HG03196 (cell line): ENCODE measurements around the gene TMEM132D.

Experiments
- ATAC-seq: cut with Tn5 transposase; IDR thresholded peaks from one replicate; pipeline ENCODE4 v1.9.1; 2021; ENCODE audit not compliant: unreplicated experiment

TMEM132D gene

GRCh38 chr12:129827102-129827865, 76.5 kb downstream of the TMEM132D start:
- ATAC-seq, result no peak

GRCh38 chr12:129826273-129826672, 77.6 kb downstream of the TMEM132D start:
- ATAC-seq, result no peak

- no peak for ATAC-seq
Measured at GRCh38 chr12:129825316-129825715, 78.5 kb downstream of the TMEM132D start.

- ATAC-seq, result no peak
Measured at GRCh38 chr12:129821964-129822363, 81.9 kb downstream of the TMEM132D start.

- ATAC-seq, result no peak
Measured at GRCh38 chr12:129819391-129819790, 84.4 kb downstream of the TMEM132D start.

GRCh38 chr12:129815846-129816245, 88.0 kb downstream of the TMEM132D start:
- no peak for ATAC-seq

- ATAC-seq, result no peak
Measured at GRCh38 chr12:129811963-129812362, 91.9 kb downstream of the TMEM132D start.

GRCh38 chr12:129807136-129807535, 96.7 kb downstream of the TMEM132D start:
- ATAC-seq, result no peak

- ATAC-seq, result no peak
Measured at GRCh38 chr12:129791396-129791795, 112.4 kb downstream of the TMEM132D start.

GRCh38 chr12:129790930-129791329, 112.9 kb downstream of the TMEM132D start:
- no peak for ATAC-seq

- no peak for ATAC-seq
Measured at GRCh38 chr12:129790331-129790730, 113.5 kb downstream of the TMEM132D start.

GRCh38 chr12:129789921-129790320, 113.9 kb downstream of the TMEM132D start:
- ATAC-seq, result no peak

- no peak for ATAC-seq
Measured at GRCh38 chr12:129788506-129789084, 115.2 kb downstream of the TMEM132D start.

- ATAC-seq, result no peak
Measured at GRCh38 chr12:129779989-129780388, 123.8 kb downstream of the TMEM132D start.

- ATAC-seq, result no peak
Measured at GRCh38 chr12:129779033-129779432, 124.8 kb downstream of the TMEM132D start.

- ATAC-seq, result no peak
Measured at GRCh38 chr12:129776977-129777667, 126.7 kb downstream of the TMEM132D start.

GRCh38 chr12:129772501-129773493, 131.0 kb downstream of the TMEM132D start:
- ATAC-seq, result no peak

GRCh38 chr12:129771238-129771637, 132.6 kb downstream of the TMEM132D start:
- no peak for ATAC-seq

GRCh38 chr12:129765719-129766118, 138.1 kb downstream of the TMEM132D start:
- no peak for ATAC-seq

GRCh38 chr12:129762436-129762835, 141.4 kb downstream of the TMEM132D start:
- ATAC-seq, result no peak

GRCh38 chr12:129753586-129753985, 150.2 kb downstream of the TMEM132D start:
- ATAC-seq, result no peak
